Astrocyte (in vitro differentiated cells and primary cell): ENCODE data around the gene FBLN5. TPM values are rescaled to one million over a fixed set of nuclear protein-coding genes. Genes with fewer than 3 reads are reported as not detected.

ENCODE experiments used
- DNase-seq: peaks from one replicate; pipeline ENCODE4 v3.0.0-alpha.2; 2010; ENCODE audit warnings: low read depth
- FAIRE-seq: peaks from 2 replicates; lab custom pipeline; 2011; peaks lifted over from hg19 to GRCh38; lab: Jason Lieb, UNC
- H2AFZ ChIP-seq: 2 replicates; pipeline ENCODE4 v1.6.0; 2012; ENCODE audit warnings: low read depth, low read length, inconsistent platforms
- H3K27ac ChIP-seq: 2 replicates; pipeline ENCODE4 v1.5.1; 2011; ENCODE audit warnings: low read depth, low read length, inconsistent platforms
- H3K27me3 ChIP-seq: 2 replicates; pipeline ENCODE4 v1.6.0; 2011; ENCODE audit warnings: low read length, inconsistent platforms; ENCODE audit not compliant: insufficient read depth
- H3K36me3 ChIP-seq: 2 replicates; pipeline ENCODE4 v1.5.1; 2011; ENCODE audit warnings: low read length, inconsistent platforms; ENCODE audit not compliant: insufficient read depth
- H3K4me1 ChIP-seq: 2 replicates; pipeline ENCODE4 v1.5.1; 2011; ENCODE audit warnings: low read length, inconsistent platforms; ENCODE audit not compliant: insufficient read depth
- H3K4me2 ChIP-seq: 2 replicates; pipeline ENCODE4 v1.6.0; 2012; ENCODE audit warnings: low read length, inconsistent platforms
- H3K4me3 ChIP-seq: 2 replicates; pipeline ENCODE4 v1.5.1; 2011; ENCODE audit warnings: low read depth, mild to moderate bottlenecking, low read length, inconsistent platforms; ENCODE audit not compliant: insufficient read depth
- H3K79me2 ChIP-seq: 2 replicates; pipeline ENCODE4 v1.6.0; 2012; ENCODE audit warnings: mild to moderate bottlenecking, low read length, inconsistent platforms; ENCODE audit not compliant: insufficient read depth
- H3K9ac ChIP-seq: 2 replicates; pipeline ENCODE4 v1.6.0; 2012; ENCODE audit warnings: mild to moderate bottlenecking, low read length, inconsistent platforms
- H3K9me3 ChIP-seq: 2 replicates; pipeline ENCODE4 v1.5.1; 2012; ENCODE audit warnings: low read depth, mild to moderate bottlenecking, low read length, inconsistent platforms; ENCODE audit not compliant: insufficient read depth
- H4K20me1 ChIP-seq: 2 replicates; pipeline ENCODE4 v1.6.0; 2012; ENCODE audit warnings: low read length, inconsistent platforms; ENCODE audit not compliant: insufficient read depth
- H3K27ac Mint-ChIP-seq: one replicate; pipeline ENCODE4 v1.8.0; 2021; ENCODE audit warnings: mild to moderate bottlenecking, mixed read lengths; ENCODE audit not compliant: unreplicated experiment
- H3K27me3 Mint-ChIP-seq: one replicate; pipeline ENCODE4 v1.8.0; 2021; ENCODE audit warnings: low read depth, mixed read lengths; ENCODE audit not compliant: unreplicated experiment
- H3K36me3 Mint-ChIP-seq: one replicate; pipeline ENCODE4 v1.8.0; 2021; ENCODE audit warnings: low read depth, mixed read lengths; ENCODE audit not compliant: unreplicated experiment
- H3K4me1 Mint-ChIP-seq: one replicate; pipeline ENCODE4 v1.8.0; 2021; ENCODE audit warnings: low read depth, mixed read lengths; ENCODE audit not compliant: unreplicated experiment
- H3K4me3 Mint-ChIP-seq: one replicate; pipeline ENCODE4 v1.8.0; 2021; ENCODE audit warnings: mild to moderate bottlenecking, moderate library complexity, mixed read lengths; ENCODE audit not compliant: unreplicated experiment
- H3K9me3 Mint-ChIP-seq: one replicate; pipeline ENCODE4 v1.8.0; 2021; ENCODE audit warnings: mild to moderate bottlenecking, mixed read lengths; ENCODE audit not compliant: unreplicated experiment
- EZH2 ChIP-seq: IDR thresholded peaks from 2 replicates; pipeline ENCODE4 v1.6.1; 2012; ENCODE audit warnings: mild to moderate bottlenecking, low read length, inconsistent platforms; ENCODE audit not compliant: insufficient read depth
- total RNA-seq: library from RNA; stranded (reverse); gene quantifications from 2 replicates; pipeline ENCODE4 v1.2.1, GENCODE V29; 2021
- TF ChIP-seq, protein P1 (sequence below): IDR thresholded peaks from 2 replicates; pipeline ENCODE4 v1.5.1; 2011; ENCODE audit warnings: low read depth, mild to moderate bottlenecking, inconsistent platforms, low read length, moderate library complexity; ENCODE audit not compliant: insufficient read depth

FBLN5 gene
- total RNA-seq, 1 donor from 2014 or later: 12.5 TPM

DNA sequence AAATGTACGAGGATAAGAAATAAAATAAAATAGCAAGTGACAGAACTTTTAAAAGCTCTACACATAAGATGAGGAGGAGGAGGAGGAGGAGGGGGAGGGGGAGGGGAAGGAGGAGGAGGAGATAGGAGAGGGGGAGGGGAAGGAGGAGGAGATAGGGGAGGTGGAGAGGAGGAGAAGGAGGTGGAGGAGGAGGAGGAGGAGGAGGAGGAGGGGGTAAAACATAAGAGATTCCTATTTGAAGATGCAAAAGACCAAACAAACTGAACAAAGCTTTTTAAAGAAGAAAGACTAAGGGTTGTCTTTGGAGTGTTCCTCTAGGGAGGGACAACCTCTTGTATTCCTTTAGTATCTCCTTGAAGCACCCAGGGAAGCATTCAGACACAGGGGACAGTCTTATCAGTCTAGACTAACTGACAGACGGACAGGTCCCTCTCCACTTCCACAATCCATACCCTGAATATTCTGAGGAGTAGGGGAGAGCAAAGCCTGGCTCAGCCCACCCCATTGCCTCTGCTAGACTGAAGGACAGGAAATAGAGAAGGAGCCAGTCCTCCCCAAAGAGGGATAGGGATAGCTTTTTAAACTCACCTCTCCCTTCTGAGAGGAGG, 93.1 kb downstream of the FBLN5 start:
- H3K36me3 ChIP-seq: no peaks in the 10 kb centered on the region
- H3K9ac ChIP-seq: no peak overlapping the region
- H3K27ac ChIP-seq: no peak overlapping the region
- peaks cover 30% of the 10 kb centered on the region for H3K27me3 Mint-ChIP-seq
- DNase-seq (no peak), FAIRE-seq (no peak)
- no peak overlapping the region for H3K4me2 ChIP-seq
- no peak overlapping the region for H3K27ac Mint-ChIP-seq
- H3K4me1 ChIP-seq: peaks cover 9% of the 10 kb centered on the region
- no peak overlapping the region for H3K4me3 Mint-ChIP-seq
- no peak overlapping the region for H2AFZ ChIP-seq
- H3K36me3 Mint-ChIP-seq: no peaks in the 10 kb centered on the region
- no peaks in the 10 kb centered on the region for H3K9me3 ChIP-seq
- H3K27me3 ChIP-seq: peaks cover 6% of the 10 kb centered on the region
- peaks cover 8% of the 10 kb centered on the region for H3K4me1 Mint-ChIP-seq
- TF ChIP-seq, protein P1, sequence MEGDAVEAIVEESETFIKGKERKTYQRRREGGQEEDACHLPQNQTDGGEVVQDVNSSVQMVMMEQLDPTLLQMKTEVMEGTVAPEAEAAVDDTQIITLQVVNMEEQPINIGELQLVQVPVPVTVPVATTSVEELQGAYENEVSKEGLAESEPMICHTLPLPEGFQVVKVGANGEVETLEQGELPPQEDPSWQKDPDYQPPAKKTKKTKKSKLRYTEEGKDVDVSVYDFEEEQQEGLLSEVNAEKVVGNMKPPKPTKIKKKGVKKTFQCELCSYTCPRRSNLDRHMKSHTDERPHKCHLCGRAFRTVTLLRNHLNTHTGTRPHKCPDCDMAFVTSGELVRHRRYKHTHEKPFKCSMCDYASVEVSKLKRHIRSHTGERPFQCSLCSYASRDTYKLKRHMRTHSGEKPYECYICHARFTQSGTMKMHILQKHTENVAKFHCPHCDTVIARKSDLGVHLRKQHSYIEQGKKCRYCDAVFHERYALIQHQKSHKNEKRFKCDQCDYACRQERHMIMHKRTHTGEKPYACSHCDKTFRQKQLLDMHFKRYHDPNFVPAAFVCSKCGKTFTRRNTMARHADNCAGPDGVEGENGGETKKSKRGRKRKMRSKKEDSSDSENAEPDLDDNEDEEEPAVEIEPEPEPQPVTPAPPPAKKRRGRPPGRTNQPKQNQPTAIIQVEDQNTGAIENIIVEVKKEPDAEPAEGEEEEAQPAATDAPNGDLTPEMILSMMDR: no peak
- no peak for TF ChIP-seq EZH2
- no peak overlapping the region for H3K4me3 ChIP-seq
- H3K9me3 Mint-ChIP-seq: no peaks in the 10 kb centered on the region
- no peaks in the 10 kb centered on the region for H3K79me2 ChIP-seq
- no peaks in the 10 kb centered on the region for H4K20me1 ChIP-seq

DNA sequence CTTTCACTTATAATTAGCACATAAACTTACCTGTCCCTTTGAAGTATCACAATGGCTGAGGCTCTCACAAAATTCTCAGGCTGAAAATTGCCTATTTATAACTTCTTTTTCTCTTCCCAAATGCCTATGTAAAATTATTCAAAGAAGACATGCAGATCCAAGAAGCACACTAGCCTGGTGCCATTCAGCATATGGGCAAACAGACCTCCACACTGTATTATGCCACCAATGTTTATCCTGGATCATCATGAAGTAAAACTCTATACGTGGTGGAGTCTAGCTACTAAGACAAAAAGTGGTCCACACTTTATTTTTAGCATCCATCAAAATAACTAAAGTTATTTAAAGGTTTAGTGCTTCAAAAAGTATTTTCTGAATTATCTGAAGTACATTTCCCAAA, 95.9 kb downstream of the FBLN5 start:
- Mint-ChIP-seq H3K27me3 (peaks cover 37% of the 10 kb centered on the region), H3K9me3 (no peaks in the 10 kb centered on the region), H3K27ac (no peak overlapping the region), H3K36me3 (no peaks in the 10 kb centered on the region), H3K4me1 (peaks cover 5% of the 10 kb centered on the region), H3K4me3 (no peak overlapping the region)
- Histone ChIP-seq H3K9me3 (no peaks in the 10 kb centered on the region), H3K9ac (no peak overlapping the region), H3K4me2 (no peak overlapping the region), H3K27me3 (peaks cover 10% of the 10 kb centered on the region), H3K36me3 (no peaks in the 10 kb centered on the region), H4K20me1 (no peaks in the 10 kb centered on the region), H3K27ac (no peak overlapping the region), H2AFZ (no peak overlapping the region), H3K4me3 (no peak overlapping the region), H3K79me2 (no peaks in the 10 kb centered on the region), H3K4me1 (no peaks in the 10 kb centered on the region)
- TF ChIP-seq, protein P1: no peak
- TF ChIP-seq EZH2: no peak
- DNase-seq (no peak), FAIRE-seq (no peak)

- Histone ChIP-seq H3K27ac (no peak overlapping the region), H3K27me3 (peaks cover 7% of the 10 kb centered on the region), H3K9ac (no peak overlapping the region), H4K20me1 (no peaks in the 10 kb centered on the region), H2AFZ (no peak overlapping the region), H3K9me3 (no peaks in the 10 kb centered on the region), H3K4me3 (no peak overlapping the region), H3K36me3 (no peaks in the 10 kb centered on the region), H3K79me2 (no peaks in the 10 kb centered on the region), H3K4me1 (no peaks in the 10 kb centered on the region), H3K4me2 (no peak overlapping the region)
- TF ChIP-seq EZH2: no peak
- Mint-ChIP-seq H3K36me3 (no peaks in the 10 kb centered on the region), H3K4me1 (no peaks in the 10 kb centered on the region), H3K27ac (no peak overlapping the region), H3K4me3 (no peak overlapping the region), H3K27me3 (peaks cover 34% of the 10 kb centered on the region), H3K9me3 (no peaks in the 10 kb centered on the region)
- no peak for FAIRE-seq
- no peak for DNase-seq
These were observed 98.9 kb downstream of the FBLN5 start for GRCh38 chr14:91848504-91849001.
